Transverse colon (tissue), 4 donors: ENCODE results near the gene NTNG1.

Experiments used
- POLR2A ChIP-seq: fragments of 450-650 bp; IDR thresholded peaks from one replicate; pipeline ENCODE4 v1.6.1; 2016; ENCODE audit warnings: antibody characterized with exemption, mild to moderate bottlenecking, moderate library complexity
- POLR2AphosphoS5 ChIP-seq, 3 donors: sonication (generic); formaldehyde crosslinking; IDR thresholded peaks; one replicate each; pipeline ENCODE4 v1.6.1; 2016; ENCODE audit warnings: antibody characterized with exemption in 3 of 3
- TF ChIP-seq, protein P1 (sequence below), 5 experiments: fragments of 200-600 bp in 3 of 5; fragments of 450-650 bp in 2 of 5; sonication (generic) in 3 of 5; IDR thresholded peaks; 1 replicate in 2 of 5; 2 replicates in 3 of 5; pipeline ENCODE4 v1.5.1; 2016 to 2017; ENCODE audit warnings: antibody characterized with exemption in 5 of 5, inconsistent platforms in 3 of 5, mild to moderate bottlenecking in 2 of 5, moderate library complexity in 1 of 5

GRCh38 chr1:107378866-107379265, 238.0 kb downstream of the NTNG1 start:
- TF ChIP-seq, protein P1, sequence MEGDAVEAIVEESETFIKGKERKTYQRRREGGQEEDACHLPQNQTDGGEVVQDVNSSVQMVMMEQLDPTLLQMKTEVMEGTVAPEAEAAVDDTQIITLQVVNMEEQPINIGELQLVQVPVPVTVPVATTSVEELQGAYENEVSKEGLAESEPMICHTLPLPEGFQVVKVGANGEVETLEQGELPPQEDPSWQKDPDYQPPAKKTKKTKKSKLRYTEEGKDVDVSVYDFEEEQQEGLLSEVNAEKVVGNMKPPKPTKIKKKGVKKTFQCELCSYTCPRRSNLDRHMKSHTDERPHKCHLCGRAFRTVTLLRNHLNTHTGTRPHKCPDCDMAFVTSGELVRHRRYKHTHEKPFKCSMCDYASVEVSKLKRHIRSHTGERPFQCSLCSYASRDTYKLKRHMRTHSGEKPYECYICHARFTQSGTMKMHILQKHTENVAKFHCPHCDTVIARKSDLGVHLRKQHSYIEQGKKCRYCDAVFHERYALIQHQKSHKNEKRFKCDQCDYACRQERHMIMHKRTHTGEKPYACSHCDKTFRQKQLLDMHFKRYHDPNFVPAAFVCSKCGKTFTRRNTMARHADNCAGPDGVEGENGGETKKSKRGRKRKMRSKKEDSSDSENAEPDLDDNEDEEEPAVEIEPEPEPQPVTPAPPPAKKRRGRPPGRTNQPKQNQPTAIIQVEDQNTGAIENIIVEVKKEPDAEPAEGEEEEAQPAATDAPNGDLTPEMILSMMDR (IDR thresholded peaks at IDR 0.05), result no peak
- TF ChIP-seq POLR2A (no peak), POLR2AphosphoS5 (IDR thresholded peaks at IDR 0.05) (no peak)
